CD4-positive, alpha-beta T cell treated with Interferon alpha-2 for 1 hour (primary cell): Measurements from ENCODE around the gene SOWAHB.

Experiments used
- DNase-seq, 2 donors: peaks; one replicate each; pipeline ENCODE4 v3.0.0-alpha.2; 2020 to 2022

Gene SOWAHB, protein sequence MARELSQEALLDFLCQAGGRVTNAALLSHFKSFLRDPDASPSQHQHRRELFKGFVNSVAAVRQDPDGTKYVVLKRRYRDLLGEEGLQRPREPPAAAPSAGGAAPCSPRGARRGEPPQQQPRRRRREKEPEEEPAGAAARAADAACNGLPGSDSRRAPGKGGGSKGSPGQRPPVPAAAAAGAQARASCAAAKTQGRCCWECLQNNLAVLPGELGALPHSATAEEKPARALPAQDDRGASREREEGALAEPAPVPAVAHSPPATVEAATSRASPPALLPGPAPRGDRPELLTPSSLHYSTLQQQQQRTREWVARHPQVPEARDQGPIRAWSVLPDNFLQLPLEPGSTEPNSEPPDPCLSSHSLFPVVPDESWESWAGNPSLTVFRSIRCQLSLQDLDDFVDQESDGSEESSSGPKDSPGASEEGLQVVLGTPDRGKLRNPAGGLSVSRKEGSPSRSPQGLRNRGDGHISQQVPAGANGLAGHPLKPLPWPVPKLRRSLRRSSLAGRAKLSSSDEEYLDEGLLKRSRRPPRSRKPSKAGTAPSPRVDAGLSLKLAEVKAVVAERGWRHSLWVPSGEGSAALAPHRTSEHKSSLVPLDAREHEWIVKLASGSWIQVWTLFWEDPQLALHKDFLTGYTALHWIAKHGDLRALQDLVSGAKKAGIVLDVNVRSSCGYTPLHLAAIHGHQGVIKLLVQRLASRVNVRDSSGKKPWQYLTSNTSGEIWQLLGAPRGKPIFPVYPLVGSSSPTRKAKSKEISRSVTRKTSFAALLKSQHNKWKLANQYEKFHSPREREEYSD

DNA sequence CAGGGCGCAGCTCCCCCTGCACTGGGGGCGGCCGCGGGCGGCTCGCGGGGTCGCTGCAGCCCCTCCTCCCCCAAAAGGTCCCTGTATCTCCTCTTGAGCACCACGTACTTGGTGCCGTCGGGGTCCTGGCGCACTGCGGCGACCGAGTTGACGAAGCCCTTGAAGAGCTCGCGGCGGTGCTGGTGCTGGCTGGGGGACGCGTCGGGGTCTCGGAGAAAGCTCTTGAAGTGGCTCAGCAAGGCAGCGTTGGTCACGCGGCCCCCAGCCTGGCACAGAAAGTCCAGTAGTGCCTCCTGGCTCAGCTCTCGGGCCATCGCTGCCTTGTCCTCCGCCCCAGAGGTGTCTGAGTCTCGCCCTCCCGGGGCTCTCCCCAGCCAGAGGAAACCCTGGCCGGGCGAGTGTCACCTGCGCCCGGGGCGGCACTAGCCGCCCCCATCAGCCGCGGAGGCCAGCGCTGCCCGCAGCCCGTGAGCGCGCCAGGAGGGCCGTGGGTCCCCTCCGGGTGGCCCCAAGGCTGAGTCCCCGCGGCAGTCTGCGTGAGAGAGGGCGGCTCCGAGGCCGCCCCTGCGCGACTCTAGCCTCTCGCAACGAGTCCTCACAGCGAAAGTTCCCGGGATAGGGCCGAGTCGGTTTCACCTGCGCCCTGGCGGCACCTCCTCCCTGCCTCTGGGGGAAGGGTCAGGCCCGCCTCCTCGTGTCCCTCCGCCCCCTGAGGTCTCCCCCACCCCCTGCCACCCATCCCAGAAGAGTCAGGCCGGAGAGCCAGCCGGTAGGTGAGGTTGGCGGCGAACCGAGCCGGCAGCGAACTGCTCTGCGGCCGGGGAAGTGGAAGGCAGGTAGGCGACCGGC lies at the start of gene SOWAHB:
Gene SOWAHB (minus strand): TSS at position 609 of the 849 bp plus-strand sequence. CDS start 295 bp downstream, at position 314.
- DNase-seq: peak in 1 of 2 donors; percentile 43

DNA sequence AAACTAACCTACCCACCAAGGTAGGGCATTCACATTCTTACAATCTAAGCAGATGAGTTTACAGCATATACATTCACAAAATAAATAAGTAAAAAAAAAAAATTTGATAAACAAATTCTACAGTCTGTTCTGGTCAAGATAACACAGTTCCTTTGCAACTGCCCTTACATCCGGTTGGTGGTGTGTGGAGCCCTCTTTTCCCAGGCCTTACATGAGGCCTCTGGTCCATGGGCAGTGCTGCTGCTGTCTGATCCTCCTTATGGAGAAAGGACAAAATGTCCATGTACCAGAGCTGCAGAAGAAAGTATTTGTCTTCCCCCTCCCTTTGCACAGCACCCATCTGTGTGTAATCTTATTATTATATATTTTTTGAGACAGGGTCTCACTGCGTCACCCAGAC lies 49.4 kb upstream of the SOWAHB start:
- DNase-seq: no peak

DNA sequence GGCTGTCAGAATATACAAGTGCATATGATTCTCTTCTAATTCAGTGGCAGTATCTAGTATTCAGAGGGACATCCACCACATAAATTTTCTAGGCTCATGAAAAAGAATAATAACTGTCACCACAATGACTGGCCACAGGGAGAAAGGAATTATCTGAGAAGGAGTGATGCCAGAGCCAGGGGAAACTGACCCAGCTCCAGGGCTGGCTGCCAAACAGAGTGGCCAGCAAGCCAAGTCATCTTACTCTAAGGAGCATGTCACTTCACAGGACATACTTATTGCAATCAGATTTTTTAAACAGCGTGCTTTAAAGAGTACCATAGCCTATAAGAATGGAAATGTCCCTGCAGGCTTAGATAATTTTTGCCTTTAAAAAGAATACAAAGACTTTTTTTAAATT lies 45.8 kb upstream of the SOWAHB start:
- DNase-seq: no peak

- no peak for DNase-seq
Observed at GRCh38 chr4:76943129-76943620, 45.2 kb upstream of the SOWAHB start.

DNA sequence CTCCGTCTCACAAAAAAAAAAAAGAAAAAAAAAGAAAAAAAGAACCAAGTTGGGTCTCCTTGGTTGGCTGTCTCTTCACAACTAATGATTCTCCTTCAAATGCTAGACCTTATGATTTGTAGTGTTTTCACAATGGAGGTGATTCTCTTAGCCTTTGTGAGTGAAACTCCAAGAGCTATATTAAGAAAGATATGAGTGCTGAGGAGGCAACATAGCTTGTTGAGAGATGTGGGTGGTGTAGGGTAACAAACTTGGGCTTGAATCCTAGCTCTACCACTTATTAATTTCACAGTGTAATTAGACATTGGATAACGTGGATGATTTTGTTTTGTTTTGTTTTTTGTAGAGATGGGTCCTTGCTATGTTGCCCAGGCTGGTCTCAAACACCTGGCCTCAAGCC lies 41.2 kb upstream of the SOWAHB start:
- DNase-seq: no peak

- DNase-seq: no peak
Observed at GRCh38 chr4:76931576-76932276, 33.8 kb upstream of the SOWAHB start.

GRCh38 chr4:76931087-76931486 lies 33.1 kb upstream of the SOWAHB start:
- DNase-seq: no peak

DNA sequence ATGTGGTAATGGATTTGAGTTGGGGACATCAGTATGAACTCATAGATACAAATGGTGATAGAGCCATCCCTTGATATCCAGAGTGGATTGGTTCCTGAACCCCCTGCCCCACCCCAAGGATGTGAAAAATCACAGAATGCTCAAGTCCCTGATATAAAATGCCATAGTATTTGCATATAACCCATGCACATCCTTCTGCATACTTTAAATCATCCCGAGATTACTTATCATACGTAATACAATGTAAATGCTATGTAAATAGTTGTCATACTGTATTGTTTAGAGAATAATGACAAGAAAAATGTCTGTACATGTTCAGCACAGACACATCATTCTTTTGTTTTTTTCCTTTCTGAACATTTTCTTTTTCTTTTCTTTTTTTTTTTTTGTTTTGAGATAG lies 32.7 kb upstream of the SOWAHB start:
- DNase-seq: no peak

DNA sequence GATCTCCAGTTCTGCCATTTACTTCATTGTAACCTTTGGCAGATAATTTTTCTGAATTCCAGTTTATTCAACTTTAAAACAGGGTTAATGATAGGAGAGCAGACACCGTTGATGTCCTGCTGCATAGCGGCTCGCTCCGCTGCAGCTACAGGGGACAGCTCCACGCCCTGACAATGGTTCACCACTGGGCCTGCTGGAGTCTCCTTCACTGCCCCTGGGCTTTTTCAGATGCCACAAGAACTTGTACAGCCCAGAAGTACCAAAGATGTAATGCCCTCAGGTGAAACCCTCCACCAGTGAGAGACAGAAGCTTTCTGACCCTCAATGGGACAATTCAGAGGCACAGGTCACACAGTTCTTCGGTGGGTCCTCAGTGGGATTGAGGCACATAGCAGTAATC lies 28.9 kb upstream of the SOWAHB start:
- no peak for DNase-seq

GRCh38 chr4:76923619-76924357 lies 25.8 kb upstream of the SOWAHB start:
- no peak for DNase-seq

DNA sequence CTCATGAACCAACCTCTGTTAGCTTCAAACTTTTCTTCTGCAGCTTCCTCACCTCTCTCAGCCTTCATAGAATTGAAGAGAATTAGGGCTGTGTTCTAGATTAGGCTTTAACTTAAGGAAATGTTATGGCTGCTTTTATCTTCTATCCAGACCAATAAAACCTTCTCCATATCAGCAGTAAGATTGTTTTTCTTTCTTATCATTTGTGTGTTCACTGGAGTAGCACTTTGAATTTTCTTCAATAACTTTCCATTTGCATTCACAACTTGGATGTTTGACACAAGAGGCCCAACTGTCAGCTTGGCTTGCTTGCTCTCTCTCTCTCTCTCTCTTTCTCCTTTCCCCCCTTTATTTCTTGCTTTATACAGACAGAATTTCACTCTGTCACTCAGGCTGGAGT lies 22.8 kb upstream of the SOWAHB start:
- no peak for DNase-seq

DNA sequence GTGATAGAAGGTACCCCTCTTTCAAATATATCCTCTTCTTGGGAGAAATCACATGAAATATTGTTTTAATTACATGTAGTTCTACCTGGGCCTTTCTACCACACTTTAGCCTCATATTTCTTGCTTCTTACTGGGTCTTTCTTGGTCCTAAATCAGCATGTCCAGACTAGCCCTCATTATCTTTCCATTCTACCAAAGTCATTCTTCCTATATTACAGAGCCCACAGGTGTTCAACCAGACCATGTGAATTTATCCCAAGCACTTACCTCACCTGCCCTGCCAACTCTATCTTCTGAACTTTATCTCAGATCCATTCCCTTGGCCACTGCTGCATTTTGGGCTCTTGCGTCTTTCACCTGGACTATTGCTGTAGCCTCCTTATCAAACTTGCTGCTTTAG lies 11.8 kb upstream of the SOWAHB start:
- no peak for DNase-seq

DNA sequence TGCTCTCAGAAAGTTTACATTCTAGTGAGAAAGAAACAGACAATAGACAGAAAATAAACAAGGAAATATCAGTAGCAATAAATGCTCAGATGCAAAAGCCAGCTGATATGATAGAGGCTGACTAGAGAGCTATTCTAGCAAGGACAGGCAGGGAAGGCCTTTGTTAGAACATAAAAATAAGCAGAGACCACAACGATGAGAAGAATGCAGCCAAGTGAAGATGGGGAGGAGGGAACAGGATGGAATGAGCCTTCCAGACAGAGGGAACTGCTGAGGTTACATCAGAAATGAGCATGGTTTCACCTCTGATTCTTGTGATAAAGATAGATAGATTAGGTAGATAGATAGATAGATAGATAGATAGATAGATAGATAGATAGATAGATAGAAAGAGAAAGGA lies 7.6 kb upstream of the SOWAHB start:
- DNase-seq: no peak

DNA sequence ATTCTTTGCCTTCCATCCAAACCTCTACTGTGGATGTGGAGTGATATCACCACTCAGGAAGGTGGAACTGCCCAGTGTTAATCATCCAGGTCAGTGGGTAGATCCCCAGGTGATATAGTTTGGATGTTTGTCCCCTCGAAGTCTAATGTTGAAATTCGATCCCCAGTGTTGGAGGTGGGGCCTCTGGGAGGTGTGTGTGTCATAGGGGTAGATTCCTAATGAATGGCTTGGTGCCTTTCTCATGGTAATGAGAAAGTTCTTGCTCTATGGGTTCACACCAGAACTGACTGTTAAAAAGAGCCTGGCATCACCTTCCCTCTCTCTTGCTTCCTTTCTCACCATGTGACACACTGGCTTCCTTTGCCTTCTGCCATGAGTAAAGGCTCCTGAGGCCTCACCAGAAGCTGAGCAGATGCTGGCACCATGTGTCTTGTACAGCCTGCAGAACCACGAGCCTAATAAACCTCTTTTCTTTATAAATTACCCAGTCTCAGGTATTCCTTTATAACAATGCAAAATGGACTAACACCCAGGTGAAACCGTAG lies 6.8 kb upstream of the SOWAHB start:
- DNase-seq: no peak

DNA sequence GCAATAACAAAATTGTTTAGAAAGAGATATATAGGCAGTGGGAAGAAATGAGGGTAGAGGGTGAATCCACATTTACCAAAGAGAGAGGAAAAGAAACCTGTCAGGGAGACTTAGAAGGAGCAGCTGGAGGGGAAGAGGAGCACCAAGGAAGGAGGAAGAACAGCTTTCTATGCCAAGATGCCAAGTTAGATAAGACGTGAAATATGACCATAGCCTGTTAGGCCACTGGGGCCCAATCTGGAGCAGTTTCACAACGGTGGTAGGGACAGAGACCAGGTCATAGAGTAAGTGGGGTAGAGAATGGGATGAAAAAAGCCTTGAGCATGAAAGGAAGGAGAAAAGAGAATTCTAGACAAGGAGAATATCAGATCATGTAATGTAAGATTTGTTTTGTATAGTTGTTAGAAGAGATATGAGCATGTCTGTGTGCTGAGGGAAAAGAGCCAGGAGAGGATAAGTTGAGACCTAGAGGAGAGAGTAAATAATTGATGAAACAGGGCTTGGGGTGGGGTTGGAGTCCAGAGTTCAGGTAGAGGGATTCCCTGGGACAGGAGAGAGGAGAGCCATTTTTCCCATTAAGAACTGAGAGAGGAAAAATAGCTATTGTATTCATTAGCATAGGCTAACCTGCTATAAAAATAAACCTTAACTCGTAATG lies 4.4 kb upstream of the SOWAHB start:
- DNase-seq: no peak

DNA sequence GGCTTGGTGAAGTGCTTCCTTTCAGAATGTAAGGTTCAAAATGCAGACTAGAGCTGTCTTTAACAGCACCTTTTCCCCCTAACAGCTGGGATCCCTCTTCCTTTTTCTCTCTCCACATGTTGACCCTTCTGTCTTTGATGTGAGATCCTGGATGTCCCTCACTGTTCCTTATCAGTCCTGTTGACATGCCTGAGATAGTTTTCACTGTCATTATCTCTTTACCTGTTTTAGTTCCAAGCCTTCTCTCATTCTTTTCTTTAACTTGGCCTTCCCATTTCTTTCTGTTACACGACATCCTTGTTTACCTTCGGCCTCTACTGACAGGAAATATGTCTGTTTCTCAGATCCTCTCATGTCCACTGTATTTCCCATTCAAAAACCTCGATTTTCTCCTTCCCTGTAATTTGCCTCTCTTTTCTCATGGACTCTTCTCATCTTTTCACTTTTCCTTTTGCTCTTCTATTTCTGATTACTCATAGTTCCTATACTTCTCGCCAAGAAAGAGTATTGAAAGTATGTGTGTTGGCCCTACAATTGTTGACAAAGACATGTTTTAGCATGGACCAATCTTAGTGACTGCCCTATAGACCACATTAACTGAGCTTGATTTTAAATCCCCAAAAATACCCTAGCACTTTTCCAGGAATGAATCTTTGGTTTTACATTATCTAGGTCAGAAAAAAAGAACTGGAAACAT lies 1.2 kb upstream of the SOWAHB start:
- no peak for DNase-seq

DNA sequence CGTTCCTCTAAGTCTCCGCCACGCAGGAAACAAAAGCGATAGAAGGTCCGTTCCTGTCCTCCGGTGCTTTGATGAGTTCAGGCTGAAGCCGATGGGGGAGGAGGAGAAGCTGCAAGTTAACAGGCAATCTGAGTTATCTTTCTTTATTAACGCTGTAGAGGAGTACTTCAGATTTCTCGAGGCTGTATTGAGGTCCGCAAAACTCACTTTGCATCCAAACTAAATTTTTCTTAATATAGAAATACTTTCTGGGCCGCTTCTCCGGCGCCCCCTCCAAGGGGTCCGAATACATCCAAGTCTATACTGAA lies 395 bp upstream of the SOWAHB start:
- no peak for DNase-seq

GRCh38 chr4:76896614-76897535 lies 1.1 kb downstream of the SOWAHB start:
- DNase-seq: peak in 1 of 2 donors; percentile 33

DNA sequence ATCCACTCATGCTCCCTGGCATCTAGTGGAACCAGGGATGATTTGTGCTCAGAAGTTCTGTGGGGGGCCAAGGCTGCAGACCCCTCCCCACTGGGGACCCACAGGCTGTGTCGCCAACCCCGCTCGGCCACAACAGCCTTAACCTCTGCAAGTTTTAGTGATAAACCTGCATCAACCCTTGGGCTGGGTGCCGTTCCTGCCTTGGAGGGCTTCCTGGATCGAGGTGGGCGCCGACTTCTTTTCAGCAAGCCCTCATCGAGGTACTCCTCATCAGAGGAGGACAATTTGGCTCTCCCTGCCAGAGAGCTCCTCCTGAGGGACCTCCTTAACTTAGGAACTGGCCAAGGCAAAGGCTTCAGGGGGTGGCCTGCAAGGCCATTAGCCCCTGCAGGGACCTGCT lies 1.9 kb downstream of the SOWAHB start:
- no peak for DNase-seq
